HEK293 (cell line): ENCODE measurements around the gene LRRIQ3.
"Not testable (repeated sequence)": the region's sequence is repeated elsewhere in the genome, so short reads cannot be mapped to it uniquely, and the experiment has no call there.

ENCODE experiments used
- CTCF ChIA-PET: fragments of 350-600 bp; formaldehyde crosslinking; extraction: SDS; loops from one replicate; lab custom pipeline; 2021; ENCODE audit warnings: antibody characterized with exemption; lab: Yijun Ruan, JAX
- POLR2A ChIA-PET: fragments of 300-600 bp; formaldehyde crosslinking; extraction: SDS; loops from one replicate; lab custom pipeline; 2020; ENCODE audit warnings: antibody characterized with exemption, inconsistent platforms; lab: Yijun Ruan, JAX
- H3K27ac ChIP-seq: fragments of 200-500 bp; sonication (Bioruptor generic); 2 replicates; pipeline ENCODE4 v1.5.1; 2014; ENCODE audit warnings: low read depth, low read length, control low read depth, inconsistent platforms; ENCODE audit errors: extremely low read depth
- H3K36me3 ChIP-seq, 2 experiments: fragments of 200-500 bp in 1 of 2; sonication (Bioruptor generic) in 1 of 2; 1 replicate in 1 of 2; 2 replicates in 1 of 2; pipeline ENCODE4 v1.5.1; 2014 to 2017; ENCODE audit warnings: inconsistent platforms in 2 of 2, low read length in 2 of 2; ENCODE audit not compliant: control insufficient read depth in 2 of 2, insufficient read depth in 1 of 2
- H3K4me1 ChIP-seq: fragments of 200-500 bp; sonication (Bioruptor generic); 2 replicates; pipeline ENCODE4 v1.5.1; 2014; ENCODE audit warnings: mild to moderate bottlenecking, low read length, inconsistent platforms; ENCODE audit not compliant: control insufficient read depth, insufficient read depth
- H3K4me3 ChIP-seq: 2 replicates; pipeline ENCODE4 v1.5.1; 2011; ENCODE audit warnings: low read depth, mild to moderate bottlenecking, control low read depth, low read length, moderate library complexity
- H3K9me3 ChIP-seq: fragments of 200-500 bp; sonication (Bioruptor generic); 2 replicates; pipeline ENCODE4 v1.5.1; 2014; ENCODE audit warnings: low read depth, low read length, inconsistent platforms; ENCODE audit not compliant: control insufficient read depth, insufficient read depth
- OSR2 ChIP-seq: fragments of 450-650 bp; formaldehyde crosslinking; IDR thresholded peaks from 2 replicates; pipeline ENCODE4 v1.5.1; 2016; ENCODE audit warnings: missing biosample characterization, missing genetic modification characterization
- PRDM2 ChIP-seq: fragments of 450-650 bp; formaldehyde crosslinking; IDR thresholded peaks from 2 replicates; pipeline ENCODE4 v1.5.1; 2016; ENCODE audit warnings: missing biosample characterization, missing genetic modification characterization, borderline replicate concordance
- ZBTB7A ChIP-seq: fragments of 450-650 bp; formaldehyde crosslinking; IDR thresholded peaks from 2 replicates; pipeline ENCODE4 v1.5.1; 2016; ENCODE audit warnings: low read depth, missing biosample characterization, missing genetic modification characterization
- ZNF132 ChIP-seq: fragments of 450-650 bp; formaldehyde crosslinking; IDR thresholded peaks from 2 replicates; pipeline ENCODE4 v1.5.1; 2017; ENCODE audit warnings: missing biosample characterization, missing genetic modification characterization, borderline replicate concordance
- ZNF302 ChIP-seq: fragments of 450-650 bp; formaldehyde crosslinking; IDR thresholded peaks from 2 replicates; pipeline ENCODE4 v1.5.1; 2016; ENCODE audit warnings: missing biosample characterization, missing genetic modification characterization, low read depth
- ZNF324 ChIP-seq: fragments of 450-650 bp; formaldehyde crosslinking; IDR thresholded peaks from 2 replicates; pipeline ENCODE4 v1.5.1; 2016; ENCODE audit warnings: missing biosample characterization, missing genetic modification characterization
- ZNF561 ChIP-seq: fragments of 450-650 bp; IDR thresholded peaks from 2 replicates; pipeline ENCODE4 v1.5.1; 2018; ENCODE audit warnings: missing biosample characterization, missing genetic modification characterization, borderline replicate concordance
- ZNF585B ChIP-seq: fragments of 450-650 bp; formaldehyde crosslinking; IDR thresholded peaks from 2 replicates; pipeline ENCODE4 v1.5.1; 2016; ENCODE audit warnings: missing biosample characterization, missing genetic modification characterization
- TF ChIP-seq, protein P1 (sequence below): fragments of 450-650 bp; formaldehyde crosslinking; conservative IDR thresholded peaks from 2 replicates; pipeline ENCODE4 v1.5.1; 2016; ENCODE audit warnings: low read depth, missing biosample characterization, missing genetic modification characterization
- TF ChIP-seq, protein P2 (sequence below): fragments of 450-650 bp; formaldehyde crosslinking; IDR thresholded peaks from 2 replicates; pipeline ENCODE4 v1.5.1; 2016; ENCODE audit warnings: missing biosample characterization, missing genetic modification characterization
- TF ChIP-seq, protein P3 (sequence below): fragments of 450-650 bp; formaldehyde crosslinking; IDR thresholded peaks from 2 replicates; pipeline ENCODE4 v1.5.1; 2017; ENCODE audit warnings: missing biosample characterization, missing genetic modification characterization

The LRRIQ3 gene

GRCh38 chr1:74193908-74194307 is 4.1 kb downstream of the LRRIQ3 start (continued):
- TF ChIP-seq, protein P1, sequence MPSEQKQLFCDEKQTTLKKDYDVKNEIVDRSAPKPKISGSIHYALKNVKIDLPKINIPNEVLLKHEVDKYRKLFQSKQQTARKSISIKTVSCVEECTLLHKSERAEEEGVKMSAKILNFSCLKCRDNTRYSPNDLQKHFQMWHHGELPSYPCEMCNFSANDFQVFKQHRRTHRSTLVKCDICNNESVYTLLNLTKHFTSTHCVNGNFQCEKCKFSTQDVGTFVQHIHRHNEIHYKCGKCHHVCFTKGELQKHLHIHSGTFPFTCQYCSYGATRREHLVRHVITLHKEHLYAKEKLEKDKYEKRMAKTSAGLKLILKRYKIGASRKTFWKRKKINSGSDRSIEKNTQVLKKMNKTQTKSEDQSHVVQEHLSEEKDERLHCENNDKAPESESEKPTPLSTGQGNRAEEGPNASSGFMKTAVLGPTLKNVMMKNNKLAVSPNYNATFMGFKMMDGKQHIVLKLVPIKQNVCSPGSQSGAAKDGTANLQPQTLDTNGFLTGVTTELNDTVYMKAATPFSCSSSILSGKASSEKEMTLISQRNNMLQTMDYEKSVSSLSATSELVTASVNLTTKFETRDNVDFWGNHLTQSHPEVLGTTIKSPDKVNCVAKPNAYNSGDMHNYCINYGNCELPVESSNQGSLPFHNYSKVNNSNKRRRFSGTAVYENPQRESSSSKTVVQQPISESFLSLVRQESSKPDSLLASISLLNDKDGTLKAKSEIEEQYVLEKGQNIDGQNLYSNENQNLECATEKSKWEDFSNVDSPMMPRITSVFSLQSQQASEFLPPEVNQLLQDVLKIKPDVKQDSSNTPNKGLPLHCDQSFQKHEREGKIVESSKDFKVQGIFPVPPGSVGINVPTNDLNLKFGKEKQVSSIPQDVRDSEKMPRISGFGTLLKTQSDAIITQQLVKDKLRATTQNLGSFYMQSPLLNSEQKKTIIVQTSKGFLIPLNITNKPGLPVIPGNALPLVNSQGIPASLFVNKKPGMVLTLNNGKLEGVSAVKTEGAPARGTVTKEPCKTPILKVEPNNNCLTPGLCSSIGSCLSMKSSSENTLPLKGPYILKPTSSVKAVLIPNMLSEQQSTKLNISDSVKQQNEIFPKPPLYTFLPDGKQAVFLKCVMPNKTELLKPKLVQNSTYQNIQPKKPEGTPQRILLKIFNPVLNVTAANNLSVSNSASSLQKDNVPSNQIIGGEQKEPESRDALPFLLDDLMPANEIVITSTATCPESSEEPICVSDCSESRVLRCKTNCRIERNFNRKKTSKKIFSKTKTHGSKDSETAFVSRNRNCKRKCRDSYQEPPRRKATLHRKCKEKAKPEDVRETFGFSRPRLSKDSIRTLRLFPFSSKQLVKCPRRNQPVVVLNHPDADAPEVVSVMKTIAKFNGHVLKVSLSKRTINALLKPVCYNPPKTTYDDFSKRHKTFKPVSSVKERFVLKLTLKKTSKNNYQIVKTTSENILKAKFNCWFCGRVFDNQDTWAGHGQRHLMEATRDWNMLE: no peak
- TF ChIP-seq ZNF585B (tag by site-specific recombination): no peak

- CTCF ChIA-PET: interaction anchor here (0.6 kb wide), 1 partner anchor 111 kb away, joined by 3 read pairs; no protein-coding TSS in a partner anchor
- Histone ChIP-seq H3K9me3 (no peaks in the 10 kb centered on the region), H3K4me1 (no peaks in the 10 kb centered on the region), H3K36me3 (no peaks in the 10 kb centered on the region), H3K4me3 (no peak overlapping the region), H3K27ac (no peak overlapping the region)
- TF ChIP-seq PRDM2 (tag by site-specific recombination): no peak
- POLR2A ChIA-PET: no interaction called here
Measured at GRCh38 chr1:74180490-74180889, 17.5 kb downstream of the LRRIQ3 start.

DNA sequence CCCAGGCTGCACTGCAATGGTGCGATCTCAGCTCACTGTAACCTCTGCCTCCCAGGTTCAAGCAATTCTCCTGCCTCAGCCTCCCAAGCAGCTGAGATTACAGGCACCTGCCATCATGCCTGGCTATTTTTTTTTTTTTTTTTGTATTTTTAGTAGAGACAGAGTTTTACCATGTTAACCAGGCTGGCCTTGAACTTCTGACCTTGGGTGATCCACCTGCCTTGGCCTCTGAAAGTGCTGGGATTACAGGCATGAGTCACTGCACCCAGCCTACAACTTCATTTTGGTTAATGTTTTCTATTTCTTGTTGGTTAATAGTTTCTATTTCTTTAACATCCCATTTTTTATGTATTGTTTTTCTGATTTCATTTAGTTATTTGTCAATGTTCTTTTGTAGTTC is 23.6 kb downstream of the LRRIQ3 start:
- H3K27ac ChIP-seq, CTCF ChIA-PET, H3K4me1 ChIP-seq, POLR2A ChIA-PET, H3K9me3 ChIP-seq, H3K4me3 ChIP-seq, H3K36me3 ChIP-seq: not testable (repeated sequence)

- CTCF ChIA-PET: no interaction called here
- no peak for TF ChIP-seq ZNF324 (tag by site-specific recombination)
- TF ChIP-seq ZNF302: no peak
- no peak for TF ChIP-seq ZNF132
- TF ChIP-seq ZNF561 (tag by site-specific recombination): no peak
- TF ChIP-seq ZBTB7A (tag by site-specific recombination): no peak
- TF ChIP-seq OSR2 (tag by site-specific recombination): no peak
- TF ChIP-seq, protein P2, sequence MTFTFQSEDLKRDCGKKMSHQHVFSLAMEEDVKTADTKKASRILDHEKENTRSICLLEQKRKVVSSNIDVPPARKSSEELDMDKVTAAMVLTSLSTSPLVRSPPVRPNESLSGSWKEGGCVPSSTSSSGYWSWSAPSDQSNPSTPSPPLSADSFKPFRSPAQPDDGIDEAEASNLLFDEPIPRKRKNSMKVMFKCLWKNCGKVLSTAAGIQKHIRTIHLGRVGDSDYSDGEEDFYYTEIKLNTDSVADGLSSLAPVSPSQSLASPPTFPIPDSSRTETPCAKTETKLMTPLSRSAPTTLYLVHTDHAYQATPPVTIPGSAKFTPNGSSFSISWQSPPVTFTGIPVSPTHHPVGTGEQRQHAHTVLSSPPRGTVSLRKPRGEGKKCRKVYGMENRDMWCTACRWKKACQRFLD (tag by site-specific recombination): no peak
- TF ChIP-seq, protein P3, sequence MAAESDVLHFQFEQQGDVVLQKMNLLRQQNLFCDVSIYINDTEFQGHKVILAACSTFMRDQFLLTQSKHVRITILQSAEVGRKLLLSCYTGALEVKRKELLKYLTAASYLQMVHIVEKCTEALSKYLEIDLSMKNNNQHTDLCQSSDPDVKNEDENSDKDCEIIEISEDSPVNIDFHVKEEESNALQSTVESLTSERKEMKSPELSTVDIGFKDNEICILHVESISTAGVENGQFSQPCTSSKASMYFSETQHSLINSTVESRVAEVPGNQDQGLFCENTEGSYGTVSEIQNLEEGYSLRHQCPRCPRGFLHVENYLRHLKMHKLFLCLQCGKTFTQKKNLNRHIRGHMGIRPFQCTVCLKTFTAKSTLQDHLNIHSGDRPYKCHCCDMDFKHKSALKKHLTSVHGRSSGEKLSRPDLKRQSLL (tag by site-specific recombination): no peak
- Histone ChIP-seq H3K4me1 (no peaks in the 10 kb centered on the region), H3K27ac (no peak overlapping the region), H3K9me3 (no peaks in the 10 kb centered on the region), H3K4me3 (no peak overlapping the region), H3K36me3 (no peaks in the 10 kb centered on the region)
- POLR2A ChIA-PET: no interaction called here
Measured at GRCh38 chr1:74162333-74162732, 35.6 kb downstream of the LRRIQ3 start.
